Mesodermal cell (in vitro differentiated cells): ENCODE results near the gene NFKBIZ.

Source experiments
- H3K27ac ChIP-seq: 2 replicates; pipeline ENCODE4 v1.7.0; 2013; ENCODE audit warnings: mild to moderate bottlenecking, low read depth, low read length, moderate library complexity; ENCODE audit not compliant: severe bottlenecking
- H3K36me3 ChIP-seq: 2 replicates; pipeline ENCODE4 v1.7.1; 2013; ENCODE audit warnings: mild to moderate bottlenecking, low read length, moderate library complexity; ENCODE audit not compliant: control insufficient read depth, insufficient read depth
- H3K4me1 ChIP-seq: one replicate; pipeline ENCODE4 v1.7.1; 2013; ENCODE audit warnings: mild to moderate bottlenecking, low read length; ENCODE audit not compliant: insufficient read depth, control insufficient read depth, poor library complexity, severe bottlenecking
- H3K4me3 ChIP-seq: 2 replicates; pipeline ENCODE4 v1.7.0; 2013; ENCODE audit warnings: low read length, control low read depth, mild to moderate bottlenecking; ENCODE audit not compliant: insufficient read depth, poor library complexity, severe bottlenecking; ENCODE audit errors: extremely low read depth
- H3K9me3 ChIP-seq: 2 replicates; pipeline ENCODE4 v1.7.1; 2013; ENCODE audit warnings: mild to moderate bottlenecking, low read length, moderate library complexity; ENCODE audit not compliant: control insufficient read depth
- WGBS, 2 experiments: methylation state at CpG; one replicate each; pipeline ENCODE4 v1.1.5; 2013; ENCODE audit warnings: missing lambda C conversion rate in 2 of 2; ENCODE audit not compliant: insufficient coverage in 2 of 2; 5-methylcytosine and 5-hydroxymethylcytosine counted together

The NFKBIZ gene

GRCh38 chr3:101825904-101826445 is 23.3 kb upstream of the NFKBIZ start:
- 100% methylated on average over 2 of the region's 2 CpGs; no CpG with 5 or more reads in 1 of the 2 experiments for WGBS, 2 experiments

GRCh38 chr3:101827211-101828174 is 21.8 kb upstream of the NFKBIZ start:
- Histone ChIP-seq H3K36me3 (no peaks in the 10 kb centered on the region), H3K27ac (peak overlapping the region; percentile 92), H3K4me3 (peak overlapping the region; percentile 39), H3K9me3 (no peaks in the 10 kb centered on the region), H3K4me1 (peaks cover 8% of the 10 kb centered on the region)
- 13 to 17% methylated on average over 20 to 24 of the region's 30 CpGs for WGBS, 2 experiments

More at GRCh38 chr3:101825904-101826445, 23.3 kb upstream of the NFKBIZ start:
- Histone ChIP-seq H3K9me3 (no peaks in the 10 kb centered on the region), H3K4me3 (no peak overlapping the region), H3K27ac (no peak overlapping the region), H3K36me3 (peaks cover 9% of the 10 kb centered on the region), H3K4me1 (peaks cover 8% of the 10 kb centered on the region)

- H3K36me3 ChIP-seq = no peaks in the 10 kb centered on the region
- peak overlapping the region; percentile 92 for H3K27ac ChIP-seq
- H3K4me3 ChIP-seq = peak overlapping the region; percentile 39
- H3K9me3 ChIP-seq = no peaks in the 10 kb centered on the region
- no CpG with 5 or more reads among the region's 3 CpGs for WGBS, 2 experiments
- H3K4me1 ChIP-seq = peaks cover 8% of the 10 kb centered on the region
Observed at GRCh38 chr3:101828276-101828675, 21.0 kb upstream of the NFKBIZ start.

- Histone ChIP-seq H3K27ac (no peak overlapping the region), H3K4me1 (peaks cover 8% of the 10 kb centered on the region), H3K9me3 (no peaks in the 10 kb centered on the region), H3K4me3 (no peak overlapping the region), H3K36me3 (no peaks in the 10 kb centered on the region)
- WGBS, 2 experiments = 78 to 80% methylated on average over 7 of the region's 9 CpGs
Observed at GRCh38 chr3:101828691-101829436, 20.4 kb upstream of the NFKBIZ start.

GRCh38 chr3:101829437-101829830 is 19.9 kb upstream of the NFKBIZ start:
- H3K27ac ChIP-seq = no peak overlapping the region
- 100% methylated on average over 1 of the region's 2 CpGs; no CpG with 5 or more reads in 1 of the 2 experiments for WGBS, 2 experiments

GRCh38 chr3:101829874-101830273 is 19.4 kb upstream of the NFKBIZ start:
- Histone ChIP-seq H3K4me3 (no peak overlapping the region), H3K36me3 (no peaks in the 10 kb centered on the region), H3K4me1 (peaks cover 8% of the 10 kb centered on the region), H3K27ac (no peak overlapping the region), H3K9me3 (no peaks in the 10 kb centered on the region)
- WGBS, 2 experiments = no CpG with 5 or more reads among the region's 2 CpGs

More at GRCh38 chr3:101829437-101829830, 19.9 kb upstream of the NFKBIZ start:
- Histone ChIP-seq H3K9me3 (no peaks in the 10 kb centered on the region), H3K4me3 (no peak overlapping the region), H3K4me1 (peaks cover 8% of the 10 kb centered on the region), H3K36me3 (no peaks in the 10 kb centered on the region)

GRCh38 chr3:101833446-101833974 is 15.8 kb upstream of the NFKBIZ start:
- Histone ChIP-seq H3K27ac (no peak overlapping the region), H3K4me3 (no peak overlapping the region), H3K36me3 (no peaks in the 10 kb centered on the region), H3K9me3 (no peaks in the 10 kb centered on the region), H3K4me1 (peaks cover 4% of the 10 kb centered on the region)
- WGBS, 2 experiments = 86 to 89% methylated on average over 1 to 2 of the region's 2 CpGs

GRCh38 chr3:101835676-101836075 is 13.6 kb upstream of the NFKBIZ start:
- Histone ChIP-seq H3K27ac (no peak overlapping the region), H3K4me1 (no peaks in the 10 kb centered on the region), H3K36me3 (no peaks in the 10 kb centered on the region), H3K4me3 (no peak overlapping the region), H3K9me3 (no peaks in the 10 kb centered on the region)
- no CpG with 5 or more reads among the region's 2 CpGs for WGBS, 2 experiments

GRCh38 chr3:101836160-101836559 is 13.2 kb upstream of the NFKBIZ start:
- Histone ChIP-seq H3K27ac (no peak overlapping the region), H3K4me1 (no peaks in the 10 kb centered on the region), H3K9me3 (no peaks in the 10 kb centered on the region), H3K4me3 (no peak overlapping the region), H3K36me3 (no peaks in the 10 kb centered on the region)
- 92% methylated on average over 5 of the region's 6 CpGs; no CpG with 5 or more reads in 1 of the 2 experiments for WGBS, 2 experiments
